ENCODE data around the gene KCNIP1.

- TF ChIP-seq CTCF (IDR thresholded peaks at IDR 0.05; ENCODE audit: insufficient read depth, low read depth, low read length) (no peak), EZH2 (IDR thresholded peaks at IDR 0.05; ENCODE audit: insufficient read depth, low read length) (no peak)
Observed at GRCh38 chr5:170479484-170479883, 24.3 kb upstream of the KCNIP1 start.
